Right ventricle myocardium superior (tissue), 1 donor: ENCODE results near the gene ZKSCAN7. TPM values are rescaled to one million over a fixed set of nuclear protein-coding genes. Genes with fewer than 3 reads are reported as not detected.
A peak's percentile ranks its signal among the peaks of the same experiment; 100 is the strongest.
"Not testable (repeated sequence)": the region's sequence is repeated elsewhere in the genome, so short reads cannot be mapped to it uniquely, and the experiment has no call there.

ENCODE experiments used
- ATAC-seq: fragments of 200-7000 bp; cut with Tn5 transposase; one replicate; pipeline ENCODE4 v1.9.1; 2020; ENCODE audit warnings: mild to moderate bottlenecking; ENCODE audit not compliant: poor library complexity
- DNase-seq: peaks from one replicate; pipeline ENCODE4 v3.0.0-alpha.2; 2020
- intact Hi-C: fragments of 100-400 bp; cut with DNase I; formaldehyde crosslinking; loops from one replicate; pipeline ENCODE4 v1.11.2; 2022
- long read RNA-seq: library from polyadenylated mRNA; unstranded; transcript quantifications from one replicate; pipeline ENCODE4 v2.0.0, GENCODE V29; 2021
- total RNA-seq: library from RNA; stranded (reverse); fragmentation: NEBNext Ultra II Directional; extraction: Animal tissue kit (Norgen Biotek cat#: 25700); gene quantifications from one replicate; pipeline ENCODE4 v1.2.1, GENCODE V29; 2021
- donor health status: DM: no; HTN: yes; CAD: no; lungs with severe emphysema.

The ZKSCAN7 gene
- 1.4 TPM for total RNA-seq
- long read RNA-seq, partial matches to known transcripts: 1 of 5 reads
- long read RNA-seq, other reads (novel, unspliced or antisense): 3 of 5 reads

DNA sequence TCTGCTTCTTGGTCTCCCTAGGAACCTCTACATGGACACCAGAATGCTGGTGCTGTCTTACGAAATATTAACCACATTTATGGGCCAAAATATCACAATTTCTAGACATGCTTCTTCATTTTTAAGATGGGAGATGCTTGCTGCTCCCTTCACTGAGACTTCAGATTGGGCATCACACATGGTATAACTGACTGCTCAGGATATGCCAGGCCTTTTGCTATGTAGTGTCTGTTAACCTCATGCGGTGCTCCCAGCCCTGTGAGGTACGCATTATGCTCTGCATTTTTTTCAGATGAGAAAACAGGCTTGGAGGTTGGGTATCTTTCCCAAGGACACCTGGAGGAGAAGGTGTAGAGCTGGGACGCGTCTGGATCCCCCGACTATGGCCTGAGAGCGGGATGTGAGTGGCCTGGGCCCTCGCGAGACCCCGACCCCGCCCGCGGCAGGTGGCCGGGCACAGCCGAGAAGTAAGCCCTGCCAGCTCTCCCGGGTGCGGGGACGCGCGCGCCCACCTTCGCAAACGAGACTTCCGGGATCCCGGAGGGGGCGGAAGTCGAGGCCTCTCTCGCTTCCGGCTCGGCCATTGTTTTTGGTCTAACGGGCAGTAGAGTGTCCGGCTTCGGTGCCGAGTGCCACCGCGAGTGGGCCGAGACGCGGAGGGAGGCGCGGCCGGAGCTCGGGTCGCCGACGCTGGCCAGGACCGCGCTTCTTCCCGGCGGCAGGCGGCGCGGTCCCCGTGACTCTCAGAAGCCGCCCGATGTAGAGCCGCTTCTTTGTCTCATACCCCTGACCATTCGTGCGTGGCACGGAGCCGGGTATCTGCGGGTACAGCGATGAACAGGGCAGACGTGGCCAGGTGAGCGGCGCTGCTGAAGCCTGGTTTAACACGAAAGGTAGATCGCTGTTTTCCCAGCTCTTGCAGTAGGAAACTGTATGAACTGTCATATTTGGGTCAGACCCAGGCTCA is at the start of gene ZKSCAN7:
ZKSCAN7 (plus strand) TSS at position 568 of the 967 bp plus-strand sequence. CDS start 1,855 bp downstream, outside the sequence.
- peak; percentile 93 for ATAC-seq
- intact Hi-C loops: no loop called here
- peak; percentile 72 for DNase-seq

DNA sequence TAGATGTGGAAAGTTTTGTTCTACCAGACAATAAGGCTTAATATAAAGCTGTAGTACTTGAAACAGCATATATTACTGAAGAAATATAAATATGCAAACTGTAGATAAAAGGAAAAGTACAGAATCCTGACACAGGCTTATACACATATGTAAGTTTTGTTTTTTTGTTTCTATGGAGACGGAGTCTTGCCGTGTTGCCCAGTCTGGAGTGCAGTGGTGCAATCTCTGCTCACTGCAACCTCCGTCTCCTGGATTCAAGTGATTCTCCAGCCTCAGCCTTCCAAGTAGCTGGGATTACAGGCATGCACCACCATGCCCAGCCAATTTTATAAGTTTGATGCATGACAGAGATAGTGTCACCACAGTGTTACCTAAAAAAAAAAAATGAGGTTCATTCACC is 48.4 kb upstream of the ZKSCAN7 start:
- intact Hi-C loops: no loop called here
- DNase-seq: no peak

DNA sequence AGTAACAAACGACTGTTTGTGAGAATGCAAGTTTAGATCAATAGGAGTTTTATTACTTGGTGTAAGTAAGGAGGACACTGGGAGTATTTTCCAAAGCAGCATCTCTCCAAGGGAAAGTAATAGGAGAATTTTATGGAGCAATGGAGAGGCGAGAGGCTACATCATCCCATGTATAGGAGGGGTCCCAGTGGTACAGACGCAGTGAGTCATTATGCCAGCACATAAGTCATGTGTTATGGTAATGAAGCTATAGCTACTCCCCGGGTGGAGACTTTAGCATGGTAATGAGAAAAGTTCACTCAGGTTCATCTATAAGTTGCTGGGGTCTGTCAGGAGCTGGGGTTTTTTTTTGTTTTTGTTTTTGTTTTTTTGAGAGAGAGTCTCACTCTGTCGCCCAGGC is 48.0 kb upstream of the ZKSCAN7 start:
- DNase-seq (no peak), ATAC-seq (no peak)
- intact Hi-C loops: no loop called here

More for the DNA sequence above, 48.4 kb upstream of the ZKSCAN7 start:
- no peak for ATAC-seq

DNA sequence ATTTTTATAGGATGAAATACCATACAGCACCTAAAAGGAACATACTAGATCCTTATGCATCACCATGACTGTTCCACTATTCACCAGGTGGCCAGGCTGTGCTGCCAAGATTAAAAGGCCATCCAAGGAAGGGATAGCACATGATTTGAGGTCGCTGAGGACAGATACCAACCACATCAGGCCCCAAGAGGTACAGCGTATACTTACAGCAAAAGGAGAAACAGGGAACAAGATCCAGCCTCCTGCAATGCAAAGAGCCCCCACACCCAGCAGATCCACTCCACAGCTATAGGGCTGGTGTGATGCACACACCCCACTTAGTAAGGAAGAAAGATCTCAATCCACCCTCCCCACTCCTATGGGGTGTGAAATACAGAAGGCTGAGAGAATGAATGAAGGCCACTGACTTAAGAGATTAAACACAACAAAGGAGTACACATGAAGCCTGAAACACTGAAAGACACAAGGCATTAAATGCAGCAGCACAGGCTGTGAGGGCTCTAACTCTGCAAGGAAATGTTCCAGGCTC is 45.5 kb upstream of the ZKSCAN7 start:
- peak; percentile 28 for ATAC-seq
- DNase-seq: no peak
- intact Hi-C loops: no loop called here

DNA sequence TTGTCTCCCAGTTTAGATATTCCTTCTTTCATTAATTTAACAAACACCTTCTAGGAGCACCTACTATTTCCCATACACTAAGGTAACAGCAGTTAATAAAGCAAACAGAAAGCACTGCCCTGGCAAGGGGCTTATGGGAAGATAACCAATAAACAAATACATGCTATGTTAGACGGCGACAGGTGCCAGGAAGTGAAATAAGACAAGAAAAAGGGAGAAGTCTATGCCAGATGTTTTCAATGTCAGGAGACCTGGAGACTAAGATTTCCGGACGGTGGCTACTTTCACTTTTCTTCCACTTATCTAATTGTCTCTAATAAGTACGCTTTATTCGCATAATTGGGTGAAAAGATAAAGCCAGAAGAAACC is 45.0 kb upstream of the ZKSCAN7 start:
- ATAC-seq: no peak
- intact Hi-C loops: no loop called here
- no peak for DNase-seq

DNA sequence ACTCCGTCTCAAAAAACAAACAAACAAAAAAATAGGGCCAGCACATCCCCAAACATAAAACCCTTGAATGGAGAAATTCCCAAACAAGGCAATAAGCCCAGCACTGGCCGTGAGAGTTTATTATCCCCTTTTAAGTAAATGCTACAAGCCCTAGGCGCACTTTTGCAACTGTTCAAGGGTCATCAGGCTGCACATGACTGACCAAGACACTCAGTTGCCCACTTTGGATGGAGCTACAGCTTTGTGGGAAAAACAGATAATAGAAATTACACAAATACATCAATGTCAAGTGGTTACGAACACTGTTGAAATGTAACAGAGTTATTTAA is 43.8 kb upstream of the ZKSCAN7 start:
- ATAC-seq: no peak
- DNase-seq: no peak
- intact Hi-C loops: no loop called here

DNA sequence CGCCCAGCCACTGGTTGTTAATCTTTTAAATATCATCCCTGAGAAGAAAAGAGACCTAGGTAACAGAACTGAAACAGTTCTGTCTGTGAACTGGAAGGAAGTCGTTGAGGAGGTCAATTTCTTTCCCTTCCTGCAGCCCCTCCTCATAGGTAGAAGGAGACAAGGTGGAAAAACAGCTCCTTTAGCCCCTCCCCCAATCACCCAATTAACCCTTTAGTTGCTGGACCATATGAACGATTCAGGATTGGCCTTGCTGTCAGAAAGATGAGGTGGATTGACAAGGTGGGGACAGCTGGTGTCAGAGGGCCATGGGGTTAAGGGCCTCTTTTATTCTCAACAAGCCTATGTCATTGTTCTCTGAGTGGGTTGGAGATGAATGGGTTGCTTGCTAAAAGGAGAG is 41.5 kb upstream of the ZKSCAN7 start:
- intact Hi-C loops: no loop called here
- no peak for DNase-seq
- ATAC-seq: no peak

DNA sequence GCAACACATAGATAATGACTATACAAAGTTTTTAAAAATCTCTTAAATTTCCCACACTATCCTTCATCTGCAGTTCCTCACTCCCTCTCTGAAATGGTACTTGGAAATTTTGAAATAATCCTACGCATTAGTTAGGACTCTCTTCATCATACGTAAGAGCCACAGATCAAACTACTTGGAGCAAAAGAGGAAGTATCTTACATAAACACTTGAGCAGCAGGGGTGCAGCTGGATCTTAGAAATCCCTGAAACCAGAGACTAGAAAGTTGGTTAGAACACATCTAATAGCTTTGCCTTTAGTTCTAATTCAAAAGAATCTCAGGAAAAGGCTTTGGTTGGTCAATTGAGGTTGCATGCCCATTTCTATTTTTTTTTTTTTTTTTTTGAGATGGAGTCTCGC is 38.8 kb upstream of the ZKSCAN7 start:
- no peak for ATAC-seq
- DNase-seq: no peak
- intact Hi-C loops: no loop called here

DNA sequence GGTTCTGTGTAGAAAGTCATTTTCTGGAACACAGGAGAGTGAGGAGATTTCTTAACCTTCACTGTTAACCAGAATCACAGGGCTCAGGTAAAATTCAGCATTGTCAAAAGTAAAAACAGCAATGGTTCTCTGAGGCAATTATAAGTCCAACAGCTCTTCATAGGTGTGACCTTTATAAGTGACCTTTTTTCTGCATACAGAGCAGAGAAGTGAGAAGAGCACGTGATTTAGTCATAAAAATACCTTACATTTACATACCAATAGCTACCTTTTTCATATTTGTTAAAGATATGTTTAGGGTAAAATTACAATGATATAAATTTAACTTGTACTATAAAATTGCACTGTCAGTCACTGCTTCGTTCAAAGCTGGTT is 36.2 kb upstream of the ZKSCAN7 start:
- no peak for ATAC-seq
- intact Hi-C loops: no loop called here
- no peak for DNase-seq

DNA sequence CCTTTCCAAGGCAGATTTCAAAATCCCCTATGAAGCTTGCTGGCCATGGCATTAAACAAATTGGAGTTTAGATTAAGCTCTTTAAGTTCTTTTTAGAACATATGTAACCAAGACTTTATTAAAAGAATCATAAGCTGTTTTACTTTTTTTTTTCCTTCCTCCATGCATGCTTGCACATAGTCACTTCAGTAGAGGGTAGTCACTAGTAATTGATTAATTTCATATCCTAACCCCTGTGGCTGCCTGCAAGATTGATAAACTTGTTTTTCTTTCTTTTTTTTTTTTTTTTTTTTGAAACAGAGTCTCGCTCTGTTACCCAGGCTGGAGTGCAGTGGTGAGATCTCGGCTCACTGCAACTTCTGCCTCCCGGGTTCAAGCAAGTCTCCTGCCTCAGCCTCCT is 33.3 kb upstream of the ZKSCAN7 start:
- intact Hi-C loops: no loop called here
- DNase-seq: no peak
- ATAC-seq: no peak

DNA sequence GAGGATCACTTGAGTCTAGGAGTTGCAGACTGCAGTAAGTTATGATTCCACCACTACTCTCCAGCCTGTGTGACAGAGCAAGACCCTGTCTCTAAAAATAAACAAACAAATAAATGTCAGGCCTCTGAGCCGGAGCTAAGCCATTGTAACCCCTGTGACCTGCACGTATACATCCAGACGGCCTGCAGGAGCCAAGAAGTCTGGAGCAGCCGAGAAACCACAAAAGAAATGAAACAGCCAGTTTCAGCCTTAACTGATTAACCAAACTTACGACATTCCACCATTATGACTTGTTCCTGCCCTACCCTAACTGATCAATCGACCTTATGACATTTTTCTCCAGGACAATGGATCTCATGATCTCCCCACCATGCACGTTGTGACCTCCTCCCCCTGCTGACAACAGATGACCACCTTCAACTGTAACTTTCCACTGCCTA is 32.5 kb upstream of the ZKSCAN7 start:
- ATAC-seq (no peak), DNase-seq (no peak)
- intact Hi-C loops: no loop called here

DNA sequence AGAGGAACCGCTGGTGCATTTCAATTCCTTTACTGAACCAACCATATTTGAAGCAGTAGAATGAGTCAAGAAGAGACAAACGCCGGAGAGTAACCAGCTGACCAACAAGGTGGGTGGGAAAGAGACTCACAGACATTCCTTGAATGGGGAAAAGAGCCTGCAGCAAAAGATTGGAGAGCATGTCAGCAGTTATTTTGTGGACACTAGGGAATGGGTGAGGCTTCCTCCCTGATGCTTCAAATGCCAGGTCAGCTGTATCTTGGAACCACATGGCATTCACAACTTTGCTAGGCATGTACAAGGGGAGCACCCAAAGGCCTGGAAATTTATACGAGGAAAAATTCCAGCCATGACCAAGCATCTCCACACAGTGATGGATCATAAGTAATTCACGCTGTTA is 29.9 kb upstream of the ZKSCAN7 start:
- intact Hi-C loops: no loop called here
- ATAC-seq: no peak
- no peak for DNase-seq

DNA sequence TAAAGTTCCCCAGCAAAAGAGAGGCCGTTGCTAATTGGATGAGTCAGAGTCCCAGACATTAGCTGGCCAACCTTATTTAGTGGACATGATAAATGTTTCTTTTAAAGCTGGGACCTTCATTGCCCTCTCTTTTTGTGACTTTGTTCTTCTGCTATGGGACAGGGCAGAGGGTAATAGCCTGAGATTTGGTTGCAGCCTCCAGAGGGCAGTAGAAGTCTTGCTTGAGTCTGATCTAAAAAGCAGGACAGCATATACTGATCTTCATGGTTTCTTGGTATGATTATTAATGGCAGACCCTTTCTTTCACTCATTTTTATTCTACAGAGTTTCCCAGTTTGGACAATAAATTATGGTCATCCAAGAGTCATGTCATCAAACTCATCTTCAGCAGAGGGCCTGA is 25.1 kb upstream of the ZKSCAN7 start:
- DNase-seq (no peak), ATAC-seq (no peak)
- intact Hi-C loops: no loop called here

DNA sequence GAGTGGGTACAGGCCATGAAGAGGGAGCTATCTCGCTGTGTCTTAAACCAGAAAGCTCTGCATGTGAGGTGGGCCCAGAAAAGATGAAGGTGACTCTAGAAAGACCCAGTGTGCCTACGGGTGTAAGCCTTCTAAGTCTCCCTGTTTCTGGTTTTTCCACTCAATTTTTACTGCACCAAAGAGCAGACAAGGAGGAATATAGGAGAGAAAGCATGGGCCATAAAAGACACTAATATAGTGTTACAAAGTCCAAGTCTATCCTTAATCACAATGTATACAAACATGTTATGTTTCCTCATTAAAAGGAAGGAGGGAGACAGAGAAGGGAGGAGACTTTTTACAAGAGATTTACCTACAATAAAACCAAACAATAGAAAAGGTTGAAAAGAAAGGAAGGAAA is 24.1 kb upstream of the ZKSCAN7 start:
- intact Hi-C loops: no loop called here
- DNase-seq: no peak
- no peak for ATAC-seq

DNA sequence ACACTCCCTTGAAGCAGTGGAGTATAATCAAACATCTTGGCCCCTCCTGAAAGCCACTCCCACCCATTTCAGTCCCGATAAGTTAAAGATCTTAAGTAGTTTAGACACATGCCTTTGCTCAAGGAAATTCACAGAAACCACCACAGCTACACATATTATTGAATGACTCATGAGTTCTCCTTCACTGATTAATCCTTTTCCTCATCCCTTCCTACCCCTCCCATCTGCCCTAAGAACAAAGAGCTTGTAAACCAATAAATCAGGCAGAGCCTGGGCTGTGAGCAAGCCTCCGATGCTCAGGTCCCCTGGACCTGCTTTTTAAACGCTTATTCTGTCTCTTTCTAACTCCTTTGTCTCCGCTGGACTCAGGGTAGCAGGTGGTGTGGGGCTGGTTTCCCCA is 20.3 kb upstream of the ZKSCAN7 start:
- DNase-seq, intact Hi-C loops, ATAC-seq: not testable (repeated sequence)

DNA sequence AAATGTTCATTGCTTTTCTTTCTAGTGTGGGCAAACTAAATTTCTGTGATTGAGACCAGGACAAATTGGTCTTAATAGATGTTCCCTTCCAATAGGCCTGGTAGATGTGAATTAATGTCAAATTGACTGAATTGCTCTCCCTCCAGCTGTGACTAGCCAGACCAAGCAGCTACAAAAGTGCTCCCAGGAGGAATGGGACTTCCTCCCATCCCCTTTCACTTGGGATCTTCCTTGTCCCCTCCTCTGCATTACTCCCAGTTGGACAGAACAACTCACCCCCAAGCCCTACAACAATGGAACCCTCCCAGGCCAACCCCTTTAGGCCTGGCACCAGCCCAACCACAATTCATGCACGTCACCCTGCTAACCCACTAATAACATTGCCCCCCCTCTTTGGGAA is 19.6 kb upstream of the ZKSCAN7 start:
- ATAC-seq (no peak), DNase-seq (no peak)
- intact Hi-C loops: no loop called here

DNA sequence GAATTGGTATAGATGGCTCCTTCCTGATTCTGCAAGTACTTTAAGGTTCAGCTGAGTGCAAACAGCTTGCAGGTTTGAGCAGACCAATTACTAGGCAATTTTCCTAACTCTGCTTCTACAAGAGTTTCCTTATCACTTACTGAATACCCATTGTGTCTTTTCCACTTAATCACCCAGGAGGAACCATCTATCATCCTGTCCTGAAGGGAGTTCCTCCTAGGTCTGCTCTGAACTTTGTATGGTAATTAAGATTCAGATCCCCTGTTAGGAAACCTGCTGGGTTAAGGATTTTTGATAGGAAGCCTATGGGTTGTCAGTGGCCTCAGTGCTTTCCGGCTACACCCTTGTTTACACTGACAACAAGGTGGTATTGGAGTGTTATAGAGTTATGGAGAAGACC is 10.2 kb upstream of the ZKSCAN7 start:
- ATAC-seq, DNase-seq, intact Hi-C loops: not testable (repeated sequence)

DNA sequence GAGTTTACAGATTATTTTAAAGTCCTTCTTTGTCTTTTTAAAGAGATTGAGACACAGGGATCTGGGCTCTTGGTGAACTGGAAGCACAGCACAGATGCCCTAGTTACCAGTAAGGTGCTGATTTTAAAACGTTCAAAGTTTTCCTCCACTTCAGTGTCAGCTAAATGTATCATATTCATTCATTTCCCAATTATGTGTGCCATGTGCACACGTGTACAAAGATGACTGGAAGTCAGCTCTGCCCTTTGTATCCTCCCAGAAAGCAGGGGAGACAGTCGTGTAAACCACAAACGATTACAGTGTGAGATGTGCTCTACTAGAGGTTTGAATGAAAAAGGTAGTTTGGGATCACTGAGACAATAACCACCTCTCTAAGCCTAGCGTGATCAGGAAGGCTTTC is 730 bp downstream of the ZKSCAN7 start:
- intact Hi-C loops: no loop called here
- DNase-seq (no peak), ATAC-seq (no peak)

DNA sequence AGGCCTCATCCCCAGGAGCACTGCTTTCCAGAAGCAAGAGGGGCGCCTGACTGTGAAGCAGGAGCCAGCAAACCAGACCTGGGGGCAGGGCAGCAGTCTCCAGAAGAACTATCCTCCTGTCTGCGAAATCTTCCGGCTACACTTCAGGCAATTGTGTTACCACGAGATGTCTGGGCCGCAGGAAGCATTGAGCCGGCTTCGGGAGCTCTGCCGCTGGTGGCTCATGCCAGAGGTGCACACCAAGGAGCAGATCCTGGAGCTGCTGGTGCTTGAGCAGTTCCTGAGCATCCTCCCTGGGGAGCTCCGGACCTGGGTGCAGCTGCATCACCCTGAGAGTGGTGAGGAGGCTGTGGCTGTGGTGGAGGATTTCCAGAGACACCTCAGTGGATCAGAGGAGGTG is 2.1 kb downstream of the ZKSCAN7 start:
- intact Hi-C loops: no loop called here
- DNase-seq (no peak), ATAC-seq (no peak)

DNA sequence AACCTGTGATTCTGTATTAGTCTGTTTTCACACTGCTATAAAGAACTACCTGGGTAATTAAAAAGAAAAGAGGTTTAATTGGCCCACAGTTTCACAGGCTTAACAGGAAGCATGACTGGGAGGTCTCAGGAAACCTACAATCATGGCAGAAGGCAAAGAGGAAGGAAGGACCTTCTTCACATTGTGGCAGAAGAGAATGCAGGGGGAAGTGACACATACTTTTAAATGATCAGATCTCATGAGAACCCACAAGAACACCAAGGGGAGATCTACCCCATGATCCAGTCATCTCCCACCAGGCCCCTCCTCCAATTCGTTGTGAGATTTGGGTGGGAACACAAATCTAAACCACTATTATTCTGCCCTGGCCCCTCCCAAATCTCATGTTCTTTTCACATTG is 6.1 kb downstream of the ZKSCAN7 start:
- intact Hi-C loops: no loop called here
- DNase-seq (no peak), ATAC-seq (no peak)
